PC-9 (cell line): ENCODE measurements around the gene STAMBPL1. TPM values are rescaled to one million over a fixed set of nuclear protein-coding genes. Genes with fewer than 3 reads are reported as not detected.

Source experiments
- BruUV-seq: library from RNA; stranded (reverse); fragments of 400-500 nt; replicated peaks from 2 replicates; lab custom pipeline; 2021; lab: Mats Ljungman, UMichigan
- CTCF ChIA-PET: fragments of 300-600 bp; sonication (Branson Sonifier 250); formaldehyde crosslinking; loops from one replicate; lab custom pipeline; 2022; ENCODE audit warnings: antibody characterized with exemption; lab: Charles Lee
- POLR2A ChIA-PET: fragments of 300-600 bp; sonication (Branson Sonifier 250); formaldehyde crosslinking; loops from one replicate; lab custom pipeline; 2022; ENCODE audit warnings: antibody characterized with exemption; ENCODE audit not compliant: unreplicated experiment; lab: Charles Lee
- DNase-seq, 2 experiments: peaks; one replicate each; pipeline versions ENCODE4 v3.0.0 to v3.0.0-alpha.2; 2015 to 2022; ENCODE audit warnings: mixed read lengths in 1 of 2
- H2AFZ ChIP-seq: fragments of 200-600 bp; sonication (generic); 2 replicates; pipeline ENCODE4 v1.8.1; 2017; ENCODE audit warnings: antibody characterized with exemption
- H3F3A ChIP-seq: fragments of 200-600 bp; sonication (generic); 2 replicates; pipeline ENCODE4 v1.8.1; 2017; ENCODE audit warnings: antibody characterized with exemption, mild to moderate bottlenecking, low read depth; ENCODE audit not compliant: insufficient read depth
- H3K27ac ChIP-seq: fragments of 200-600 bp; sonication (generic); 2 replicates; pipeline ENCODE4 v1.6.1; 2016; ENCODE audit warnings: mixed run types
- H3K27me3 ChIP-seq: fragments of 200-600 bp; sonication (generic); 2 replicates; pipeline ENCODE4 v1.6.1; 2016; ENCODE audit warnings: low read depth, mixed run types; ENCODE audit not compliant: insufficient read depth
- H3K36me3 ChIP-seq: fragments of 200-600 bp; sonication (generic); 2 replicates; pipeline ENCODE4 v1.6.1; 2016; ENCODE audit warnings: low read depth, mixed run types
- H3K4me1 ChIP-seq: fragments of 200-600 bp; sonication (generic); replicated peaks from 2 replicates; pipeline ENCODE4 v1.6.1; 2016; ENCODE audit warnings: mixed run types; ENCODE audit not compliant: insufficient read depth
- H3K4me2 ChIP-seq: fragments of 200-600 bp; sonication (generic); 2 replicates; pipeline ENCODE4 v1.6.1; 2017; ENCODE audit warnings: mixed run types
- H3K4me3 ChIP-seq: fragments of 200-600 bp; sonication (generic); 2 replicates; pipeline ENCODE4 v1.6.1; 2016; ENCODE audit warnings: mixed run types
- H3K79me2 ChIP-seq: fragments of 200-600 bp; sonication (generic); 2 replicates; pipeline ENCODE4 v1.6.1; 2017; ENCODE audit warnings: low read depth, mixed run types
- H3K9me2 ChIP-seq: fragments of 200-600 bp; sonication (generic); 2 replicates; pipeline ENCODE4 v1.8.1; 2017; ENCODE audit warnings: mild to moderate bottlenecking; ENCODE audit not compliant: insufficient read depth
- H3K9me3 ChIP-seq: fragments of 200-600 bp; sonication (generic); 2 replicates; pipeline ENCODE4 v1.8.1; 2016; ENCODE audit warnings: low read depth; ENCODE audit not compliant: insufficient read depth
- H4K20me1 ChIP-seq: fragments of 200-600 bp; sonication (generic); 2 replicates; pipeline ENCODE4 v1.8.1; 2017; ENCODE audit not compliant: insufficient read depth
- EZH2 ChIP-seq: fragments of 200-600 bp; sonication (generic); IDR thresholded peaks from 2 replicates; pipeline ENCODE4 v1.8.0; 2017; ENCODE audit warnings: antibody characterized with exemption, low read depth
- intact Hi-C: fragments of 100-400 bp; cut with micrococcal nuclease; formaldehyde crosslinking; loops from one replicate; pipeline ENCODE4 v1.10.0; 2022; ENCODE audit not compliant: unreplicated experiment
- total RNA-seq: library from RNA; stranded (reverse); gene quantifications from 2 replicates; pipeline ENCODE4 v1.2.3, GENCODE V29; 2021
- TF ChIP-seq, protein P1 (sequence below): fragments of 200-600 bp; sonication (generic); conservative IDR thresholded peaks from 2 replicates; pipeline ENCODE4 v1.6.1; 2017; ENCODE audit warnings: mixed run types, antibody characterized with exemption, mild to moderate bottlenecking, moderate library complexity

STAMBPL1 gene
- total RNA-seq, 1 experiment from 2014 or later: 7.4 TPM

DNA sequence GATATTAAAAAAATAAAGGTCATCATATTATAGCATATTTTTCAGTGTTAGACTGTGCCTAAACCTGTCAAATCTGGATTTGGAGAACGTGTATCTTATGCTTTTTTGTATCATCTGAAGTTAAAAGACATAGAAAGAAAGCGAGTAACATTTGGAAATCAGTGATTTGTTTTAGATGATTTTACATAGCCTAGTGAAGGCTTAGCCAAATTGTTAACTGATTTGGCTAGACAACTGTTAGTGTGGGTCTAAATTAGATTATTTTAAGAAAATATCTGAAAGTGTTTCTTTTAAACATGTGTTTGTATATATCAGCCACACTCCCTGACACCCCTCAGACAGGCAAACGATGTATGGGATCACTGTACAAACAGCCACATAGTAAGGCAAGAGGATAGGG lies 36.9 kb downstream of the STAMBPL1 start:
- Histone ChIP-seq H4K20me1 (no peaks in the 10 kb centered on the region), H3K79me2 (no peaks in the 10 kb centered on the region), H3K36me3 (no peaks in the 10 kb centered on the region; the same call in 1 of the 2 replicates), H3F3A (no peaks in the 10 kb centered on the region), H3K4me3 (no peak overlapping the region), H2AFZ (no peak overlapping the region), H3K9me2 (no peaks in the 10 kb centered on the region), H3K27me3 (no peaks in the 10 kb centered on the region), H3K9me3 (no peaks in the 10 kb centered on the region), H3K27ac (no peak overlapping the region), H3K4me1 (no peaks in the 10 kb centered on the region), H3K4me2 (no peak overlapping the region)
- TF ChIP-seq, protein P1, sequence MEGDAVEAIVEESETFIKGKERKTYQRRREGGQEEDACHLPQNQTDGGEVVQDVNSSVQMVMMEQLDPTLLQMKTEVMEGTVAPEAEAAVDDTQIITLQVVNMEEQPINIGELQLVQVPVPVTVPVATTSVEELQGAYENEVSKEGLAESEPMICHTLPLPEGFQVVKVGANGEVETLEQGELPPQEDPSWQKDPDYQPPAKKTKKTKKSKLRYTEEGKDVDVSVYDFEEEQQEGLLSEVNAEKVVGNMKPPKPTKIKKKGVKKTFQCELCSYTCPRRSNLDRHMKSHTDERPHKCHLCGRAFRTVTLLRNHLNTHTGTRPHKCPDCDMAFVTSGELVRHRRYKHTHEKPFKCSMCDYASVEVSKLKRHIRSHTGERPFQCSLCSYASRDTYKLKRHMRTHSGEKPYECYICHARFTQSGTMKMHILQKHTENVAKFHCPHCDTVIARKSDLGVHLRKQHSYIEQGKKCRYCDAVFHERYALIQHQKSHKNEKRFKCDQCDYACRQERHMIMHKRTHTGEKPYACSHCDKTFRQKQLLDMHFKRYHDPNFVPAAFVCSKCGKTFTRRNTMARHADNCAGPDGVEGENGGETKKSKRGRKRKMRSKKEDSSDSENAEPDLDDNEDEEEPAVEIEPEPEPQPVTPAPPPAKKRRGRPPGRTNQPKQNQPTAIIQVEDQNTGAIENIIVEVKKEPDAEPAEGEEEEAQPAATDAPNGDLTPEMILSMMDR: no peak
- no peak for TF ChIP-seq EZH2
- BruUV-seq: no TSS peak
- intact Hi-C loops: no loop called here
- CTCF ChIA-PET: no interaction called here
- DNase-seq: no peak
- POLR2A ChIA-PET: no interaction called here

DNA sequence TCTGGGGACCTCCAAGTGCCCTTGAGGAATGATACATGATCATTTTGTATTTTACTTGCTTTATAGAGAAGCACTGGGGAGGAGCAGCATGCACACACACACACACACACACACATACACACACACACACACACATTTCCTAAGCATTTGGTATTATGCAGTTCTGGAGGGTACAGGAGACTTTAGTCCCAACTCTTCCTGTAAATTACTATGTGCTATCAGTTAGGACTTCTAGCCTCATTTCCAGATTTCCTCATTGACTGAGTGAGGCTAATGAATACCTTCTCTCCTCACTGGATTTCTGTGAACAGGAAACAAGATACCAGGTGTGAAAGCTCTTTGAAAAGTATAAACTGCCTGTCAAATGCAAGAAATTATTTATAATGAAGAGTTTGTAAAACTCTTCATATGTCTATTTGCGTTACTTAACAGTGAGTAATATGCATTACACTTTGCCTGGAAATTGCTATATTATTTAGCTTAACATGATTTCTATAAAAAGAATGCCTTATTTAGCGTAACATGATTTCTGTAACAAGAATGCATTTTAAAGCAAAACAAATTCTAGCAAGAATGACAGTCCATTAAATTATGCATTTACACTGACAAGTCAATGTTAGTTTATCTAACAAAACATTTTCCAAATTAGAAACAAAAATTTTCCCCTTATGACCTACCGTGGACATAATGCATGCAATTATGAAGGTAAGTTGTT lies 38.3 kb downstream of the STAMBPL1 start:
- Histone ChIP-seq H3K4me2 (no peak overlapping the region), H3K79me2 (no peaks in the 10 kb centered on the region), H2AFZ (no peak overlapping the region), H3K27ac (no peak overlapping the region), H3K9me3 (no peaks in the 10 kb centered on the region), H3F3A (no peaks in the 10 kb centered on the region), H3K4me3 (no peak overlapping the region), H3K4me1 (no peaks in the 10 kb centered on the region), H4K20me1 (no peaks in the 10 kb centered on the region), H3K27me3 (no peaks in the 10 kb centered on the region), H3K9me2 (no peaks in the 10 kb centered on the region), H3K36me3 (no peaks in the 10 kb centered on the region; the same call in none of the 2 replicates)
- POLR2A ChIA-PET: no interaction called here
- intact Hi-C loops: no loop called here
- BruUV-seq: no TSS peak
- no peak for TF ChIP-seq EZH2
- TF ChIP-seq, protein P1: no peak
- DNase-seq: no peak
- CTCF ChIA-PET: no interaction called here

DNA sequence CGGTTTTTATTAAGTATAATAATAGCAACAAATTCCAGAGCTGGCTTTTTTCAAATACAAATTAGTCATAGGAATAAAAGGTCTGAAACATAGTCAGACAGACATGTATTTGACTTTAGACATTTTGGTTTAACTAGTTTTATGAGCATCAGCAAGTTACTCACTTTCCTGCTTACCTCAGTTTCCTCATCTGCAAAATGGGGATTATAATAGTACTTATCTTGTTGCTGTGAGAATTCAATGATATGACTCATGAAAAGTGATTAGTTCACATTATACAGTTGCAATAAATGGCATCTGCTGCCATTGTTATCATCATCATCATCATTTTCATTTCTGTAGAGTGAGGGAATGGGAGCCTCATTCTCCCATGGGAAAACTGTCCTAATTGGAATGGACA lies 39.0 kb downstream of the STAMBPL1 start:
- no peaks in the 10 kb centered on the region for H3K4me1 ChIP-seq
- DNase-seq: no peak
- no peak overlapping the region for H3K27ac ChIP-seq
- CTCF ChIA-PET: no interaction called here
- H3K4me3 ChIP-seq: no peak overlapping the region
- POLR2A ChIA-PET: no interaction called here
- no peaks in the 10 kb centered on the region for H3K9me3 ChIP-seq
- no peaks in the 10 kb centered on the region for H4K20me1 ChIP-seq
- intact Hi-C loops: no loop called here
- no peaks in the 10 kb centered on the region for H3K79me2 ChIP-seq
- no peaks in the 10 kb centered on the region for H3K27me3 ChIP-seq
- TF ChIP-seq, protein P1: no peak
- TF ChIP-seq EZH2: no peak
- no peaks in the 10 kb centered on the region for H3K9me2 ChIP-seq
- H3F3A ChIP-seq: no peaks in the 10 kb centered on the region
- no TSS peak for BruUV-seq
- no peaks in the 10 kb centered on the region; the same call in 1 of the 2 replicates for H3K36me3 ChIP-seq
- H2AFZ ChIP-seq: no peak overlapping the region
- H3K4me2 ChIP-seq: no peak overlapping the region
